CMK (cell line): ENCODE results near the gene TRMT11.
"Not testable (repeated sequence)": the region's sequence is repeated elsewhere in the genome, so short reads cannot be mapped to it uniquely, and the experiment has no call there.

Experiments used
- DNase-seq: peaks from one replicate; pipeline ENCODE4 v3.0.0-alpha.2; 2010; ENCODE audit warnings: low read depth

Gene TRMT11

GRCh38 chr6:125986301-125987025 lies at the start of gene TRMT11:
TSS of gene TRMT11 (plus strand) at chr6:125986540. CDS start at chr6:125986551, 11 bp downstream.
- peak; percentile 87 for DNase-seq

GRCh38 chr6:125939026-125939425 lies 47.3 kb upstream of the TRMT11 start:
- DNase-seq = no peak

- no peak for DNase-seq
Measured at GRCh38 chr6:125939791-125940190, 46.5 kb upstream of the TRMT11 start.

GRCh38 chr6:125940247-125941041 lies 45.9 kb upstream of the TRMT11 start:
- no peak for DNase-seq

GRCh38 chr6:125942672-125943527 lies 43.4 kb upstream of the TRMT11 start:
- no peak for DNase-seq

GRCh38 chr6:125943528-125944433 lies 42.6 kb upstream of the TRMT11 start:
- DNase-seq = no peak

- DNase-seq = no peak
Measured at GRCh38 chr6:125944434-125944816, 41.9 kb upstream of the TRMT11 start.

- DNase-seq = no peak
Measured at GRCh38 chr6:125944896-125945295, 41.4 kb upstream of the TRMT11 start.

- DNase-seq = no peak
Measured at GRCh38 chr6:125945378-125946141, 40.8 kb upstream of the TRMT11 start.

GRCh38 chr6:125947615-125948014 lies 38.7 kb upstream of the TRMT11 start:
- DNase-seq = no peak

GRCh38 chr6:125948455-125948854 lies 37.9 kb upstream of the TRMT11 start:
- no peak for DNase-seq

- DNase-seq = no peak
Measured at GRCh38 chr6:125949069-125949468, 37.3 kb upstream of the TRMT11 start.

GRCh38 chr6:125950293-125950692 lies 36.0 kb upstream of the TRMT11 start:
- no peak for DNase-seq

- not testable (repeated sequence) for DNase-seq
Measured at GRCh38 chr6:125950716-125951115, 35.6 kb upstream of the TRMT11 start.

- DNase-seq = no peak
Measured at GRCh38 chr6:125951323-125951722, 35.0 kb upstream of the TRMT11 start.

- no peak for DNase-seq
Measured at GRCh38 chr6:125952764-125953501, 33.4 kb upstream of the TRMT11 start.

- no peak for DNase-seq
Measured at GRCh38 chr6:125953502-125953875, 32.9 kb upstream of the TRMT11 start.

GRCh38 chr6:125954735-125955339 lies 31.5 kb upstream of the TRMT11 start:
- no peak for DNase-seq

GRCh38 chr6:125955973-125956372 lies 30.4 kb upstream of the TRMT11 start:
- DNase-seq = no peak
